Brain microvascular endothelial cell (primary cell): ENCODE measurements around the gene HSF4.
A peak's percentile ranks its signal among the peaks of the same experiment; 100 is the strongest.

Experiments used
- DNase-seq: peaks from one replicate; pipeline ENCODE4 v3.0.0-alpha.2; 2020
- H3K27ac ChIP-seq: fragments of 250-450 bp; sonication (Bioruptor Pico); 2 replicates; pipeline ENCODE4 v1.5.1; 2020; ENCODE audit warnings: mild to moderate bottlenecking, moderate library complexity
- H3K27me3 ChIP-seq: fragments of 250-450 bp; sonication (Bioruptor Pico); replicated peaks from 2 replicates; pipeline ENCODE4 v1.5.1; 2020; ENCODE audit warnings: mild to moderate bottlenecking
- H3K36me3 ChIP-seq: fragments of 250-450 bp; sonication (Bioruptor Pico); replicated peaks from 2 replicates; pipeline ENCODE4 v1.5.1; 2020; ENCODE audit warnings: mild to moderate bottlenecking
- H3K4me3 ChIP-seq: 2 replicates; pipeline ENCODE4 v1.5.1; 2011; ENCODE audit warnings: low read depth, mild to moderate bottlenecking, control low read depth, low read length, moderate library complexity
- CTCF ChIP-seq: IDR thresholded peaks from 2 replicates; pipeline ENCODE4 v1.5.1; 2011; ENCODE audit warnings: low read depth, mild to moderate bottlenecking, moderate library complexity, low read length, control low read depth, inconsistent platforms; ENCODE audit errors: missing control alignments
- in situ Hi-C: cut with HindIII; loops from 2 replicates; pipeline ENCODE4 v1.10.0; 2017; ENCODE audit warnings: low sequenced_read_pairs, low pct_ligation_motif_present

The HSF4 gene

GRCh38 chr16:67154578-67155294 lies 9.8 kb upstream of the HSF4 start:
- no peak for TF ChIP-seq CTCF
- Histone ChIP-seq H3K27me3 (peaks cover 6% of the 10 kb centered on the region), H3K27ac (no peak overlapping the region), H3K4me3 (peak overlapping the region; percentile 5), H3K36me3 (no peaks in the 10 kb centered on the region)
- in situ Hi-C loops = no loop called here
- DNase-seq = no peak

GRCh38 chr16:67155295-67156142 lies 9.0 kb upstream of the HSF4 start:
- H3K27me3 ChIP-seq = peaks cover 6% of the 10 kb centered on the region
- H3K27ac ChIP-seq = no peak overlapping the region
- H3K4me3 ChIP-seq = peak overlapping the region; percentile 5
- peak; percentile 33 for DNase-seq
- TF ChIP-seq CTCF = peak; percentile 62
- in situ Hi-C loops = no loop called here
- H3K36me3 ChIP-seq = no peaks in the 10 kb centered on the region

GRCh38 chr16:67156143-67156844 lies 8.3 kb upstream of the HSF4 start:
- no peak overlapping the region for H3K4me3 ChIP-seq
- no peak for TF ChIP-seq CTCF
- in situ Hi-C loops = no loop called here
- no peaks in the 10 kb centered on the region for H3K36me3 ChIP-seq
- peaks cover 6% of the 10 kb centered on the region for H3K27me3 ChIP-seq
- no peak overlapping the region for H3K27ac ChIP-seq
- DNase-seq = no peak

GRCh38 chr16:67157106-67157748 lies 7.3 kb upstream of the HSF4 start:
- H3K27me3 ChIP-seq = peaks cover 10% of the 10 kb centered on the region
- H3K27ac ChIP-seq = no peak overlapping the region
- in situ Hi-C loops = no loop called here
- H3K4me3 ChIP-seq = no peak overlapping the region
- DNase-seq = no peak
- no peak for TF ChIP-seq CTCF
- no peaks in the 10 kb centered on the region for H3K36me3 ChIP-seq

GRCh38 chr16:67157892-67158635 lies 6.5 kb upstream of the HSF4 start:
- in situ Hi-C loops = no loop called here
- TF ChIP-seq CTCF = no peak
- Histone ChIP-seq H3K36me3 (no peaks in the 10 kb centered on the region), H3K27me3 (peaks cover 15% of the 10 kb centered on the region), H3K27ac (no peak overlapping the region), H3K4me3 (no peak overlapping the region)
- DNase-seq = no peak
